ENCODE measurements around the gene TSPAN13. TPM values are rescaled to one million over a fixed set of nuclear protein-coding genes. Genes with fewer than 3 reads are reported as not detected.
A peak's percentile ranks its signal among the peaks of the same experiment; 100 is the strongest.

Gene TSPAN13
- total RNA-seq = 1 to 10 TPM; 3.0 to 4.1 TPM

- Mint-ChIP-seq H3K9me3 (no peaks in the 10 kb centered on the region), H3K4me3 (peak within 1 kb of the TSS; percentile 84), H3K4me1 (ENCODE audit: low read depth in 2 of 2) (peaks cover 13 to 14% of the 10 kb centered on the region in 2 donors)
These were observed at the start of gene TSPAN13 for GRCh38 chr7:16753102-16753931. TSS of gene TSPAN13 (plus strand) at chr7:16753755. CDS start at chr7:16753968, 213 bp downstream.

DNA sequence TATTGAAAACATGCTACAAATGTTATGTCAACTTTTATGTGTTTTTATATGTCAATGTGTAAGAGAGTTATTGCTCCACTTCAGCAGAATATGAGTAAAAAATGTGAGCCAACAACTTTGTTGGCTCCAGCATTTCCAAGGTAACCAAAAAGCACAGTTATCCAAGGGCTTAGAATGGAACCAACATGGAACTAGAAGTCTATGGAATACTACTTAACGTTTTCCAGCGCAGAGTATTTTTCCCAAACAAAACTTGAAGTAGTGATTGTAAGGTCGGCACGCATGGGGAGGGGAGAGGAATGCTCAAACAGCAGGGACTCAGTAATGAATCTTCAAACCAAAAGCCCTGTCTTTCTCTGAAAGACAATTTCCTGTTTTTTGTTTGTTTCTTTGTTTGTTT, 45.0 kb upstream of the TSPAN13 start:
- H3K9me3 Mint-ChIP-seq = no peaks in the 10 kb centered on the region
- no peak overlapping the region for H3K27ac Mint-ChIP-seq
- H3K36me3 Mint-ChIP-seq = peaks cover 8% of the 10 kb centered on the region
- H3K27me3 Mint-ChIP-seq = no peaks in the 10 kb centered on the region
- no peak overlapping the region for H3K4me3 Mint-ChIP-seq
- DNase-seq (ENCODE audit: low spot score) (no peak), ATAC-seq (no peak)
- peaks cover 0 to 2% of the 10 kb centered on the region in 2 donors for H3K4me1 Mint-ChIP-seq (ENCODE audit: low read depth in 2 of 2)

More at GRCh38 chr7:16753102-16753931, at the start of gene TSPAN13:
- ATAC-seq (peak; percentile 90 to 96), DNase-seq (ENCODE audit: low spot score) (peak; percentile 77)
- H3K27me3 Mint-ChIP-seq = peaks cover 17 to 31% of the 10 kb centered on the region in 2 donors
- no peak within 1 kb of the TSS for H3K27ac Mint-ChIP-seq
- H3K36me3 Mint-ChIP-seq = no peaks in the 10 kb centered on the region

- Mint-ChIP-seq H3K27me3 (no peaks in the 10 kb centered on the region), H3K27ac (no peak overlapping the region), H3K4me3 (no peak overlapping the region), H3K36me3 (peaks cover 8% of the 10 kb centered on the region), H3K9me3 (no peaks in the 10 kb centered on the region), H3K4me1 (ENCODE audit: low read depth in 2 of 2) (peaks cover 0 to 2% of the 10 kb centered on the region in 2 donors)
- ATAC-seq = peak in 1 of 2 donors; percentile 33
- no peak for DNase-seq (ENCODE audit: low spot score)
These were observed 44.6 kb upstream of the TSPAN13 start for GRCh38 chr7:16708980-16709379.

- no peaks in the 10 kb centered on the region for H3K27me3 Mint-ChIP-seq
- H3K4me1 Mint-ChIP-seq (ENCODE audit: low read depth in 2 of 2) = peaks cover 0 to 2% of the 10 kb centered on the region in 2 donors
- peaks cover 8% of the 10 kb centered on the region for H3K36me3 Mint-ChIP-seq
- H3K9me3 Mint-ChIP-seq = no peaks in the 10 kb centered on the region
- H3K4me3 Mint-ChIP-seq = no peak overlapping the region
- ATAC-seq = no peak
- no peak overlapping the region for H3K27ac Mint-ChIP-seq
- DNase-seq (ENCODE audit: low spot score) = no peak
These were observed 42.9 kb upstream of the TSPAN13 start for GRCh38 chr7:16710651-16711050.

DNA sequence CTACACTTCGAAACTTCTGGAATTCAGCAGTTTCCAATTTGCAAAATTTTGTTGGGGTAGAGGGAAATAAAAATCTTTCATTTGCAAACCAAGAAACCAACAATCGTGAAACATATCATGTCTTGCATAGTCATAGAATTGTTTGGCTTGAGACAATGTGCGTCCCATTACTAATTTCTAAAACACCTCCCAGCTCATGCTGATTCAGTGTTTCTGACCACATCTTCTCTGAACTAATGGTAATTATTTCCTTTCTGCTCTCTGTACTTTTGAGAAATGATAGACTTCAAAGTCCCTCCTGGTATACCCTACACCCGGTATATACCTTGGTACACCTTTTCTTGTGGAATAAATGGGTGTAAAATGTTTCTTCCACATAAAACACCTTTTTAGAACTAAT, 41.8 kb upstream of the TSPAN13 start:
- Mint-ChIP-seq H3K4me1 (ENCODE audit: low read depth in 2 of 2) (peaks cover 0 to 2% of the 10 kb centered on the region in 2 donors), H3K27ac (no peak overlapping the region), H3K36me3 (peaks cover 8% of the 10 kb centered on the region), H3K9me3 (no peaks in the 10 kb centered on the region), H3K27me3 (no peaks in the 10 kb centered on the region), H3K4me3 (no peak overlapping the region)
- DNase-seq (ENCODE audit: low spot score) (no peak), ATAC-seq (peak in 1 of 2 donors; percentile 61)

- no peaks in the 10 kb centered on the region for H3K9me3 Mint-ChIP-seq
- H3K36me3 Mint-ChIP-seq = peaks cover 8% of the 10 kb centered on the region
- no peak overlapping the region for H3K4me3 Mint-ChIP-seq
- H3K27ac Mint-ChIP-seq = peak overlapping the region in 1 of 2 donors; percentile 35
- peaks cover 0 to 2% of the 10 kb centered on the region in 2 donors for H3K4me1 Mint-ChIP-seq (ENCODE audit: low read depth in 2 of 2)
- DNase-seq (ENCODE audit: low spot score) (no peak), ATAC-seq (peak in 1 of 2 donors; percentile 48)
- no peaks in the 10 kb centered on the region for H3K27me3 Mint-ChIP-seq
These were observed 40.6 kb upstream of the TSPAN13 start for GRCh38 chr7:16712916-16713315.

DNA sequence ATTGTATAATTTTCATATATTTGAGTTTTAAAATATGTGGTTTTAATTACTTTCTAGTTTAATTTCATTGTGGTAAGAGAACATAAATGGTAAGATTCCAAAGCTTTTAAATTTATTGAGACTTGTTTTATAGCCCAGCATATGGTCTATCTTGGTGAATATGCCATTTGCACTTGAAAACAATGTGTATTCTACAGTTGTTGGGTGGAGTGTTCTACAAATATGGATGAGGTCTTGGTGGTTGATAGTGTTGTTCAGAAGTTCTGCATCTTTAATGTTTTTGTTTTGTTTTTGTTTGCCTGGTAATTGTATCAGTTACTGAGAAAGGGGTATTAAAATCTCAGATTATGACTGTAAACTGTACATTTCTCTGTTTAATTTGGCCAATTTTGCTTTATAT, 37.6 kb upstream of the TSPAN13 start:
- Mint-ChIP-seq H3K27ac (no peak overlapping the region), H3K36me3 (peaks cover 8% of the 10 kb centered on the region), H3K9me3 (no peaks in the 10 kb centered on the region), H3K4me3 (no peak overlapping the region), H3K27me3 (no peaks in the 10 kb centered on the region), H3K4me1 (ENCODE audit: low read depth in 2 of 2) (no peaks in the 10 kb centered on the region)
- DNase-seq (ENCODE audit: low spot score) (no peak), ATAC-seq (no peak)

GRCh38 chr7:16718111-16718656, 35.4 kb upstream of the TSPAN13 start:
- no peak for DNase-seq (ENCODE audit: low spot score)
- no peaks in the 10 kb centered on the region for H3K36me3 Mint-ChIP-seq
- no peaks in the 10 kb centered on the region for H3K4me1 Mint-ChIP-seq (ENCODE audit: low read depth in 2 of 2)

DNA sequence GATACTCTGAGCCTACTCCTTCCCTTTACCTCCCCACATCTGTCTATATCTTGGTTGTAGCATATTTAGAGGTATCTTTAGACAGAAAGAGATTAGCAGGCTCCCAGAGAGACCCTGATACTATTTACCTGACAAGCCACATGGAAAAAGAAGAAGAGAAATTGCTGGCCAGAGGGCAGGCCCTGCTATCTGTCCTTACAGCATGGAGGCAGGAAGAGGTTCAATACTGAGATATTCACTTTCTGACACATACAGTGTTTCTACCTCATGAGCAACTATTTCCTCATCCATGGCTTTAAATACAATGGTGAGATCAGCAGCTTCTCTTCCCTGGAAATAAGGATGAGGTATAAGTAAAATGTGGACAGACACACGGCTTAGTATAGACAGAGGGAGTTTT, 33.9 kb upstream of the TSPAN13 start:
- no peaks in the 10 kb centered on the region for H3K9me3 Mint-ChIP-seq
- no peak overlapping the region for H3K27ac Mint-ChIP-seq
- H3K36me3 Mint-ChIP-seq = no peaks in the 10 kb centered on the region
- no peak for ATAC-seq
- no peaks in the 10 kb centered on the region for H3K4me1 Mint-ChIP-seq (ENCODE audit: low read depth in 2 of 2)
- H3K4me3 Mint-ChIP-seq = no peak overlapping the region
- DNase-seq (ENCODE audit: low spot score) = no peak
- no peaks in the 10 kb centered on the region for H3K27me3 Mint-ChIP-seq

More at GRCh38 chr7:16718111-16718656, 35.4 kb upstream of the TSPAN13 start:
- ATAC-seq = no peak
- Mint-ChIP-seq H3K4me3 (no peak overlapping the region), H3K27me3 (no peaks in the 10 kb centered on the region), H3K27ac (no peak overlapping the region), H3K9me3 (no peaks in the 10 kb centered on the region)

DNA sequence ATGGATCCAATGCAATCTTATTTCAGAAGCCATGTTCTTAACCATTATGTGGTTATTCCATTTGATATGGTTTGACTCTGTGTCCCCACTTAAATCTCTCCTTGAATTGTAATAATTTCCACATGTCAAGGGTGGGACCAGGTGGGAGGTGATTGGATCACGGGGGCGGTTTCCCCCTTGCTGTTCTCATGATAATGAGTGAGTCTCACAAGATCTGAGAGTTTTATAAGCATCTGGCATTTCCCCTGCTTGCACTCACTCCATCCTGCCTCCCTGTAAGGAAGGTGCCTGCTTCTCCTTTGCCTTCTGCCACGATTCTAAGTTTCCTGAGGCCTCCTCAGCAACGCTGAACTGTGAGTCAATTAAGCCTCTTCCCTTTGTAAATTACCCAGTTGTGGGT, 32.0 kb upstream of the TSPAN13 start:
- Mint-ChIP-seq H3K4me1 (ENCODE audit: low read depth in 2 of 2) (no peaks in the 10 kb centered on the region), H3K27me3 (no peaks in the 10 kb centered on the region), H3K27ac (no peak overlapping the region), H3K4me3 (no peak overlapping the region), H3K36me3 (no peaks in the 10 kb centered on the region), H3K9me3 (no peaks in the 10 kb centered on the region)
- ATAC-seq = no peak
- DNase-seq (ENCODE audit: low spot score) = no peak

- no peak for ATAC-seq
- Mint-ChIP-seq H3K27ac (no peak overlapping the region), H3K4me3 (no peak overlapping the region), H3K4me1 (ENCODE audit: low read depth in 2 of 2) (no peaks in the 10 kb centered on the region), H3K9me3 (no peaks in the 10 kb centered on the region), H3K27me3 (no peaks in the 10 kb centered on the region), H3K36me3 (no peaks in the 10 kb centered on the region)
- DNase-seq (ENCODE audit: low spot score) = no peak
These were observed 29.2 kb upstream of the TSPAN13 start for GRCh38 chr7:16724344-16724743.

- Mint-ChIP-seq H3K4me3 (no peak overlapping the region), H3K4me1 (ENCODE audit: low read depth in 2 of 2) (no peaks in the 10 kb centered on the region), H3K36me3 (no peaks in the 10 kb centered on the region), H3K27me3 (no peaks in the 10 kb centered on the region), H3K9me3 (no peaks in the 10 kb centered on the region), H3K27ac (no peak overlapping the region)
- ATAC-seq (no peak), DNase-seq (ENCODE audit: low spot score) (no peak)
These were observed 27.4 kb upstream of the TSPAN13 start for GRCh38 chr7:16726189-16726588.

DNA sequence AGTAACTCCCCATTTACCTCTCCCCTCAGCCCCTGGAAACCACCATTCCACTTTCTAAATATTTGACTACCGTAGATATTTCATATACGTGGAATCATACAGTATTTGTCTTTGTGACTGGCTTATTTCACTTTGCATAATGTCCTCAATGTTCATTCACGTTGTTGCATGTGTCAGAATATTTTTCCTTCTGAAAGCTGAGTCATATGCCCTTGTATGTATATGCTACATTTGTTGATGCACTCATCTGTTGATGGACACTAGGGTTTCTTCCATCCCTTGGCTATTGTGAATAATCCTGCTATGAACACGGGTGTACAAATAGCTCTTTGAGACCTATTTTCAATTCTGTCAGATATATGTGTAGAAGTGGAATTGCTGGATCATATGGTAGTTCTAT, 25.8 kb upstream of the TSPAN13 start:
- Mint-ChIP-seq H3K27me3 (no peaks in the 10 kb centered on the region), H3K27ac (no peak overlapping the region), H3K36me3 (no peaks in the 10 kb centered on the region), H3K4me1 (ENCODE audit: low read depth in 2 of 2) (no peaks in the 10 kb centered on the region), H3K9me3 (no peaks in the 10 kb centered on the region), H3K4me3 (no peak overlapping the region)
- DNase-seq (ENCODE audit: low spot score) = no peak
- no peak for ATAC-seq

- no peak overlapping the region for H3K4me3 Mint-ChIP-seq
- H3K4me1 Mint-ChIP-seq (ENCODE audit: low read depth in 2 of 2) = no peaks in the 10 kb centered on the region
These were observed 24.7 kb upstream of the TSPAN13 start for GRCh38 chr7:16728811-16729210.

More at GRCh38 chr7:16728811-16729210, 24.7 kb upstream of the TSPAN13 start:
- no peaks in the 10 kb centered on the region for H3K9me3 Mint-ChIP-seq
- H3K27ac Mint-ChIP-seq = no peak overlapping the region
- no peaks in the 10 kb centered on the region for H3K36me3 Mint-ChIP-seq
- no peak for ATAC-seq
- no peak for DNase-seq (ENCODE audit: low spot score)
- H3K27me3 Mint-ChIP-seq = no peaks in the 10 kb centered on the region

All from natural killer cell treated with Interleukin-12 subunit alpha and Interleukin-12 subunit beta and Interleukin-15 and Interleukin-18, amount 100 ng/mL, for 72 hours (primary cell).